GM21737 (cell line): Measurements from ENCODE around the gene PML.
A peak's percentile ranks its signal among the peaks of the same experiment; 100 is the strongest.
"Not testable (repeated sequence)": the region's sequence is repeated elsewhere in the genome, so short reads cannot be mapped to it uniquely, and the experiment has no call there.

ENCODE experiments used
- ATAC-seq: cut with Tn5 transposase; IDR thresholded peaks from one replicate; pipeline ENCODE4 v1.9.1; 2021; ENCODE audit warnings: mild to moderate bottlenecking, moderate library complexity; ENCODE audit not compliant: unreplicated experiment

Gene PML

DNA sequence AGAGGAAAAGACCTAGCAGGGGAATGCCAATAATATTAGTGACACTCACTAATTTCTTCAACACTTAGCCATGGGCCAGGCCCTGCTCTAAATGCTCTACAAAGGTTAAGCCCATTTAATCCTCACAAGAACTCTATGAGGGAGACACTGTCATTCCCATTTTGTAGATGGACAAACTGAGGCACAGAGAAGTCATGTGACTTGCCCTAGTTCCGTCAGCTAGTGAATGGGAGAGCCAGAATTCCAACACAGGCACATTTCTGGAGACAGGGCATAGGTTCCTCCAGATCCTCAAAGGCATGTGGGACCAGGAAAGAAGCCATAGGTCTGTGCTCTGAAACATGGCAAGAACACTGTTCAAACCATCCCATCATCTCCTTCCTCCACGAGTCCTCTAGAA, 36.7 kb upstream of the PML start:
- ATAC-seq, result no peak

DNA sequence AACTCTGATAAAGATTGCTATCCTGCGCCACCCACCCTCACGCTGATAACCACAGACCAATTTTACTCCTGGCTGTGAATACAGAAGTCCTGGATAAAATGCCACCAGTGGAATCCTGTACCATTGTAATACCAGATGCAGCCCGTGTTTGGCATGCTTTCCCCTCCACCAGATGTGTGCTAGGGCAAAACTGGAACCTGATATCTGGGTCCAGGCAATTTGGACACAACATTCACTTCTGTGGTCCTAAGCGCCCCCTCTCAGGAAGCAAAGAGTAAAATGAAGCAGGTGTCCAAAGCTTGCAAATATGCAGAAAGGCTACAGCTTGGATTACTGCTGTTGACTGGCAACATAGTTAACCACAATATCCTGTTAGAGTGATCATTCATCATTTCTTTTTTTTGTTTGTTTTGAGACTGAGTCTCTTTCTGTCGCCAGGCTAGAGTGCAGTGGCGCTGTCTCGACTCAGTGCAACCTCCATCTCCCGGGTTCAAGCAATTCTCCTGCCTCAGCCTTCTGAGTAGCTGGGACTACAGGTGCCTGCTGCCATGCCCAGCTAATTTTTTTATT, 35.4 kb upstream of the PML start:
- no peak for ATAC-seq

DNA sequence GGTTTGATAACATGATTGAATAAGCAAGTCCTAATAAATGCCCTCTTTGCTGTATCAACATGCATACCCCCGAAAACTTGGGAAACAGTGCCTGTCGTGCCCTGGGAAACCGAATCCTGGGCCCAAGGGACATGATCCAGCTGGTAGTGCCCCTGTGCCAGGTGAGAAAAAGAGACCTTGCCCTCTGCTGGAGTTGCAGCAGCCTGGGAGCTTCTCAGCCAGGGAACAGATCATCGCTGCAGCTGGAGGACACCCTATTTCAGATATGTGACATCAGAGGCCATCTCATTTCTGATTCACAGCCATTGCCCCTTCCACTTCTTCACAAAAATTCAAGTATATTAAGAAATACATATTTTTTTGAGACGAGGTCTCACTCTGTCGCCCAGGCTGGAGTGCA, 34.7 kb upstream of the PML start:
- no peak for ATAC-seq

DNA sequence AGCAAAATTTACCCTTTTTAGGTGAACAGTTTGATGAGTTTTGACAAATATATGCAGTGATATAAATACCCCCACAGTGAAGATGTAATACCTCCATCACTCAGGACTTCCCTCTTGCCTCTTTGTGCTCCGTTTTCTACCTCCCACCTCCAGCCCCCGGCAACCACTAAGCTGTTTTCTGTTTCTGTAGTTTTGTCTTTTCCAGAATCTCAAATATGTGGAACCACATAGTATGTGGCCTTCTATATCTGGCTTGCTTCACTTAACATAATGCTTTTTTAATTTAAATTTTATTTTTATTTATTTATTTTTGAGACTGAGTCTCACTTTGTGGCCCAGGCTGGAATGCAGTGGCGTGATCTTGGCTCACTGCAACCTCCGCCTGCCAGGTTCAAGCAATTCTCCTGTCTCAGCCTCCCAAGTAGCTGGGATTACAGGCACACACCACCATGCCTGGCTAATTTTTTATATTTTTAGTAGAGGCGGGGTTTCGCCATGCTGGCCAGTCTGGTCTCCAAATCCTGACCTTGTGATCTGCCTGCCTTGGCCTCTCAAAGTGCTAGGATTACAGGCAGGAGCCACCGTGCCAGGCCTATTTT, 33.9 kb upstream of the PML start:
- not testable (repeated sequence) for ATAC-seq

DNA sequence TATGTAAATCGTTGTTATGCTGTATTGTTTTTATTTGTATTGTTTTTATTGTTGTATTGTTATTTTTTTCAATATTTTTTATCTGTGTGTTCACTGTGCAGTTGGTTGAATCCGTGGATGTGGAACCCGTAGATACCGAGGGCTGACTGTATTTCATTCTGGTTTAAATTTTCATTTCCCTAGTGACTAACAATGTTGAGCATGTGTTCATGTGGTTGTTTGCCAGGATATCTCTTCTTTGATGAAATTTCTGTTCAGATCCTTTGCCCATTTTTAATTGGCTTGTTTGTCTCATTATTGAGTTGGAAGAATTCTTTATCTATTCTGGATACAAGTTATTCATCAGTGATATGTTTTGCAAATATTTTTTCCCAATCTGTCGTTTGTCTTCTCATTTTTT, 32.1 kb upstream of the PML start:
- no peak for ATAC-seq

DNA sequence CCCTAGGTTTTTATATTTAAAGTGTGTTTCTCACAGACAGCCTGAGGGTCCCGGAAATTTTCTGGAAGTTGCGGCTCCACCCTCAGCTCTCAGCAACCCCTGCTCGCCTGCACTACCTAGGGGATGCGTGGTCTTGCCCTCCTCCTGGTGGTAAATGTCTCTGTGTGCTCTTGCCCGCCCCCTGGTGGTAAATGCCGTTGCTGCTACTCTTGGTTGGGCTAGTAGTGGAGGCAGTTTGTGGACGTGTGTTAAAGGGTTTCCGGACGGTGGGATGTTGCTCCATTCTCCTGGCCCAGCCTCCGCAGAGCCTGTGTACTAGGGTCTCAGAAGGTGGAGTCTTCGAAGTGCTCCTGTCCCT, 29.8 kb upstream of the PML start:
- ATAC-seq, result no peak

DNA sequence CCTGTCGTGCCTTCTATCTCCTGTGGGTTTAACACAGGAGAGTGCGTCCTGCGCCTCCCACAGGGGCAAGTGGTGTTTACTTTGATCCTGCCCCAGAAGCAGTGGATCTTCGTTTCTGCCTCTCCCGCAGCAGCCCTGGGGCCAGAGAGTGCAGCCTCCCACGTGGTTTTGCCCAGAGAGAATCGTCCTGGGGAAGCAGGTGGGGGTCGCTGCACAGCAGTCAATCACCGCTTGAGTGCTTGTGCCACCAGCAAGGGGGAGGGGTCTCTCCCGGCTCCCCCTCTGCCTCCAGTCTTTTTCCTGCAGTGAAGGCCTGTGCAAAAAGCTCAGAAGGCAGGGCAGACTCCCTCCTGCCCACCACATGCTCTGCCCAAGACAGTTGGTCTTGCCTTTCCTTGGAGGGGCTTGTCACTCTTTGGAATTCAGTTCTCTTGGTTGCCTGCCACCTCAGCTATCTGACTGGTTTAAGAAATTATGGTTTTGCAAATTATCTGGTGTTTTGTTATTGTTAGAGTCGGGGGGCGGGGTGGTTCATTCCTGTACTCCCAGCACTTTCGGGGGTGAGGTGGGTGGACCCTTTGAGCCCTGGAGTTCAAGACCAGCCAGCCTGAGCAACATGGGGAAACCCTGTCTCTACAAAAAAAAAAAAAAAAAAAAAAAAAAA, 29.3 kb upstream of the PML start:
- no peak for ATAC-seq

DNA sequence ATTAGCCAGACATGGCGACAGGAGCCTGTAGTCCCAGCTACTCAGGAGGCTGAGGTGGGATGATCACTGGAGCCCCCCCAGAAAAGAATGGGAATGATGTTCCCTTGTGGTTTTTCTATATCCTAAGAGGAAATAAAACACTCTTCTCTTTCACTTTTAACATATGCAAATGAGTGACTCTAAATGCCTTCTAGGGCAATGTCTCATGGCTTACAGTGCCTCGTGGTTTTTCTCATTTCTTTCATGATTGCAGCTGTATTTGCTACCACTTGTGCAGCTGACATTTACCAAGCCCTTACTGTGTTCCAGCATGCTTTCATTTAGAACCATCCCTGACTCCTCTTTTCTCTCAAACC, 28.8 kb upstream of the PML start:
- no peak for ATAC-seq

DNA sequence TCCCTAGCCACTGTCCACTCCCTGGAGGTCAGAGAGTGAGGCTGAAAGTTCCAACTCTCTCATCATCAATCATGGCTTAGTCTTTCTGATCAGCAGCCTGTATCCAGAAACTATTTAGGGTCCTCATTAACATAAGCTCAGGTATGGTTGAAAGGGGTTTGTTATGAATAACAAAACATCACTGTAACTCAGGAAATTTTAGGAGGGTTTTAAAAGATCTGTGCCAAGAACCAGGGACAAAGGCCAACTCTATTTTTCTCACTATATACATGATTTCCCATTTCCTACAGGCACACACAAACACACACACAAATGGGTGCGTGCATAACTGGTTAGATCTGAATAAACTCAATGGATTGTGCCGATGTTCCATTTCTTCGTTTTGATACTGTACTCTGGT, 26.1 kb upstream of the PML start:
- no peak for ATAC-seq

DNA sequence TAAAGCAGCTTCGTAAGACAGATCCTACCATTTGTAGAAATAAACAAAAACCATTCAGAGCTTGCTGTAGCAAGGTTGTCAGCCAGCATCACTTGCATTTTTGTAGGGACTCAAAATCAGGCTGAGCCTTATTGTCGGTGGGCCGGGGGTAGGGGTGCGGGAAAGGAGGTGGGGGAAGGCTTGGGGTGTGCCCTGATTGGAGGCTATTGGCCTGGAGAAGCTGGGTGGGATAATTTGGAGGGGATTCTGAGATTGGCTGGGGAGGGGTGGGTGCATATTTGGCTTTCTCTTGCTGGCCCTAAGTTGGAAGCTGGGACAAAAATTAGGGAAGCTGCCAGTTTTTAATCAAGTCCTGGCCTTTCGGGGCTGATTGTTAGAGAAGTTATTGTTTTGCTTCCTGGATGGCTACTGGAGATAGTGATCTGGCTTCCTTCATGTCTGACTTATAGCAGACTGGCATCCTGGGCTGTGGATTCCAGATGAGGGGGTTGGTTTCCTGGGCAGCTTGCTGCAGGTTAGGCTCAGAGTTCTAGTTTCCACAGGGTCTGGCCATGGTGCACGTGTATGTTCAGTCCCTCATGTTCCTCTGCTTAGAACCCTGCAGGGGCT, 25.3 kb upstream of the PML start:
- ATAC-seq, result no peak

DNA sequence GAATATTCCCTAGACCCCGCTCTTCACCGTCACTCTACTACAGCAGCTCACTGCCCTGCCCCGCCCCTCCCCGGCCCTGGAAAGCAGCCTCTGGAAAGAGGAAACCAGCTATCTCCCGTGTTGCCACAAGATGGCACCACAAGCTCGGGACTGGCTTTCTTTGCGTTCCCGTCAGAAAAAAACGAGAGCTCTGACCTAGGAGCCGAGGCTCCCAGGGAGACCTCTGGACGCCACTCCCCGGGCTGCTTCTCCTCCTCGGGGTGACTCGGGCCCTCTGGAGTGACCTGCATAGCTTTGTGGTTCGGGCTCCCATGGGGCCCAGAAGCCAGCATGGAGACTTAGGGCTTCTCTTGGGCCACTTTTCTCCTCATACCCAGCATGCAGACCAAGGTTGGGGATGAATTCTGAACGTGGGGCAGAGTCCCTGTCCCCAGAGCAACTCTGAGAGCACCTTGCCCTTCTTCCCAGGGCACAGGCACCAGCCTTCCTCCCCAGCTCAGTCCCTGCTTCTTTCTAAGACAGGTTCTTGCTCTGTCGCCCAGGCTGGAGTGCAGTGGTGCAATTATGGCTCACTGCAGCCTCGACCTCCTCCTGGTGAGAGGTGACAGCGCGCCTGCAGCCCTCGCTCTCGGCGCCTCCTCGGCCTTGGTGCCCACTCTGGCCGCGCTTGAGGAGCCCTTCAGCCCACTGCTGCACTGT, 21.4 kb upstream of the PML start:
- ATAC-seq, result peak; percentile 64

DNA sequence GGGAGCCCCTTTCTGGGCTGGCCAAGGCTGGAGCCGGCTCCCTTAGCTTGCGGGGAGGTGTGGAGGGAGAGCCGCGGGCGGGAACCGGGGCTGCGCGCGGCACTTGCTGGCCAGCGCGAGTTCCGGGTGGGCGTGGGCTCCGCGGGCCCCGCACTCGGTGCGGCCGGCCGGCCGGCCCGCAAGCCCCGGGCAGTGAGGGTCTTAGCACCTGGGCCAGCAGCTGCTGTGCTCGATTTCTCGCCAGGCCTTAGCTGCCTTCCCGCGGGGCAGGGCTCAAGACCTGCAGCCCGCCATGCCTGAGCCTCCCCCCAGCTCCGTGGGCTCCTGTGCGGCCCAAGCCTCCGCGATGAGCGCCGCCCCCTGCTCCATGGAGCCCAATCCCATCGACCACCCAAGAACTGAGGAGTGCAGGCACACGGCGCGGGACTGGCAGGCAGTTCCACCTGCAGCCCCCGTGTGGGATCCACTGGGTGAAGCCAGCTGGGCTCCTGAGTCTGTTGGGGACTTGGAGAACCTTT, 20.8 kb upstream of the PML start:
- ATAC-seq, result not testable (repeated sequence)

DNA sequence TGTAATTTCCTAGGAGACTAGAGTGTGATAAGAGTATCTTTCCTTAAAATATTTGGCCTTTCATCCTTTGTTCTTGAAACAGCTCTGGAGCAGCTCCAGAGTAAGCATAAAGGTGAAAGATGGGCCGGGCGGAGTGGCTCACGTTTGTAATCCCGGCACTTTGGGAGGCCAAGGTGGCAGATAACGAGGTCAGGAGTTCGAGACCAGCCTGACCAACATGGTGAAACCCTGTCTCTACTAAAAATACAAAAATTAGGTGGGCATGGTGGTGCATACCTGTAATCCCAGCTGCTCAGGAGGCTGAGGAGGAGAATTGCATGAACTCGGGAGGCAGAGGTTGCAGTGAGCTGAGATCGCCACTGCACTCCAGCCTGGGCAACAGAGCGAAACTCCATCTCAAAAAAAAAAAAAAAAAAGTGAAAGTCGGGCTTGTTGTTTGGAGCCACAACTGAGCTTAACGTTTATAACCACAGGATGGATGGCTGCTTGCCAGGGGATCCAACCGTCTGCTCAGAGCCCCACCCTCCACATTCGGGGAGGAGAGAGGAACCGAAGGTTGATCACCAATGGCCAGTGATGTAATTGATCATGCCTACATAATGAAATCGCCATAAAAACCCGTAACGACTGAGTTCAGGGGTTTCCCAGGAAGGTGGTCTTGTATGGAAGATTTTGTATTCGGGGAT, 18.9 kb upstream of the PML start:
- not testable (repeated sequence) for ATAC-seq

DNA sequence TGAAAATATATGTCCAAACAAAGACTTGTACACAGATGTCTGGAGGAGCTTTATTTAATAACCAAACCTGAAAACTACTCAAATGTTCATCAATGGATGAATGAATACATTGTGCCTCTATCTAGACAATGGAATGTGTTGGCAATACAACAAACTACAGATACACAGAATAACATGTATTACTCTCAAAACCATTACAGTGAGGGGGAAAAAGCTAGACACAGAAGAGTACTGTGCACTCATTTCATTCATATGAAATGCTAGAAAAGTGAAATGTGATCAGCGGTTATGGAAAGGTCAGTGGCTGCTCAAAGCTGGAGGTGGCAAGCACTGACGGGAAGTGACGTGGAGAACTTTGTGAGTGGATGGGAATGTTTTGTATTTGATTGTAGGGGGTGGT, 15.6 kb upstream of the PML start:
- no peak for ATAC-seq

DNA sequence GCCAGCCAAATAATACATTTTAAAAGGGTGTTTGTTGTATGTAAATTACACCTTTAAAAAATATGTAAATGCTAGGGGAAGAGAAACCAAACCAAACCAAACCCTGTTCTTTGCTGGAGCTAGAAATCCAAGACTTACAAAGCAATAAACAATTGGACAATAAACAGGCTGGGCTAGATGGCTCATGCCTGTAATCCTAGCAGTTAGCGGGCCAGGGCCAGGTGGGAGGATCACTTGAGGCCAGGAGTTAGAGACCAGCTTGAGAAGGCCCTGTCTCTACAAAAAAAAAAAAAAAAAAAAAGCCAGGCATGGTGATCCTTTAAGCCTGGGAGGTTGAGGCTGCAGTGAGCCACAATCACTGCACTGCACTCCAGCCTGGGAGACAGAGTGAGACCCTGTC, 14.9 kb upstream of the PML start:
- no peak for ATAC-seq

DNA sequence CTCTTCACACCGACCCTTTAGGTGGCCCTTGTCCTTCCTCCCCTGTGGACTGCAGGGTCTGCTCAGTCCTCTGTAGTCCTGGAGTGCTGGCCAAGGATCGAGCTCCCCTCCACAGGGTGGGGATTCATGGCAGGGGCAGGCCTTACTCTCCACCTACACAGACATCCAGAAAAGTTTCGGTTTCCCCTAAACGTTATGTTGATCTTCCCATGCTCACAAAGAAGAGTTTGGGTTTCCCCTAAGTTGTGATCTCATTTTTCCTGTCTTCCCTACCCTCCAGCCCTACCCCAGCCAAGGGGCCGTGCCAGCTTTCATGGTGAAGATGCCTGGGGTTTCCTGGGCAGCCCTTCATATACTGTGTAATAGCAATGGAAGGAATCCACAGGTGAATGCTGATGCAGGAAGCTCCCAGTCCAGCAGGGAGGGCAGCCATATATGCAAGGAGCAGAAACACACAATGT, 12.7 kb upstream of the PML start:
- no peak for ATAC-seq

DNA sequence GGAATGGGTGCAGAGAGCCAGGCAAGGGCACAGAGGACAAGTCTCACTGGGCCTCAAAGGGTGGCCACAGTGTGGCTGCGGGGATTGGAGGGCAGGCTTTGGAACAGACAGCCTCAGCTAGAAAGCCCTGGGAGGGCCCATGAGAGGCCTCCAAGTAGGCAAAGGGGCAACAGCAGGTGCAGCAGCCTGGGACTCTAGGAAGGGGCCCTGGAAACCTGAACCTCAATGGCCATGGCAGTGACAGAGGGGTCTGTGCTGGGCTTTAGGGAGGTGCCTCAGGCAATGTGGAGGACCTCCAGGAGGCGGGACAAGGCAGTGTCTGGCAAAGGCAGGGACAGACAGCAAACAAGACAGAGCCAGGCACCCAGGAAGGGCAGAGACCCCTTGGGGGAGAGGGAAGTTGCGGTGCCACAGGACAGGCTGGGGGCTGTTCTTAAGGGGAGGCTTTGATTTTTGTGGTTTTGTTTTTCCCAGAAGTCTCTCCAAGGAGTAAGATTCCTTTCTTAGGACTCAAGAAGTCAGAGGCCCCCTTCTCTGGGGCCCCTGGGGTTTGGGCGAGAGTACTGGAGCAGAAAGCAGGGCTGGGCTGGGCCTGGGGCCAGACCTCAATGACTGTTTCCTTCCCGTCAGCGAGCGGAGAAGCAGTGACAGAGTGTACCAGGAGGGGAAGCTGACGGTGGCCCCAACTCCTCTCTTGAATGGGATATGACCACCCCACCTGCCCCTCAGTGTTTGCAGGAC, 12.1 kb upstream of the PML start:
- ATAC-seq, result no peak

DNA sequence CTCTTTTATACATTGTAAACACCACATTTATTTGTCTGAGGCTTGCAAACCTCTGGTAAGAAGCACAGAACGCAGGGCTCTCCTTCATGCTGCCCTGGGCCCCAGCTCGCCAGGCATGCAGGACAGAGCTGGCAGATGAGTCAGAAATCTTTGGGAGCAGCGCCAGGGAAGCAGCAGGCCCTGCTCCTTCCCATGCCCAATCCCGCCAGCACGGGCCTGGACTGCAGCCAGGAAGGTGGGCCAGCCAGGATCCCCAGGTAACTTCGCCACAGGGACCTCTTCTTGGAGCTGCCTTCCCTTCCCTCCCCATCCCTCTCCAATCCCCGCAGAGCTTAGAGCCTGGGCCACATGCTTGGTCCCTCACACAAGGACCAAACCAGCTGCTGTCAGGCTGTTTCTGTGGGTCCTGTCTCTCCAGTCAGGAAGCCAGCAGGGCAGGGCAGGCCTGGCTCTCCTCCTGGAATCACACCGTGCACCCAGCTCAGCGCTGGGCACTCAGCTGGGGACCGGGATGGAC, 11.2 kb upstream of the PML start:
- ATAC-seq, result no peak

DNA sequence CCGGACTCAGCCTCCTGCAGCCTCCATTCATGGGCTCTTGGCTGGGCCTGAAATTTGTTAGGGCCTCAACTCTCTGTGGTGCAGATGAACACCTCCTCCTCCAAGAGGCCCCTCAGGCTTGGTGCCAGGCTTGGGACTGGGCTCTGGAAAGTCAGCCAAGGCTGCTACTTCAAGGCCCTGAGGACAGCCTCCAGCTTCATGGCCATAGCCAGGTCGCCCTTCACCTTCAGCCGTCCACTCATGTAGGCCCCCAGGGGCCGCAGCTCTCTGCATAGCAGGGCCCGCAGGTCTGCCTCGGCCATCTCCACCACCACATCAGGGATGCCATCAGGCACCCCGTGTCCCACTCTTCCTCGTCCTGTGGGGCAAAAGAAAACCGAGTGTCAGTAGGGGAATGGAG, 10.7 kb upstream of the PML start:
- no peak for ATAC-seq
